ENCODE data around the gene ZNF584.
"Not testable (repeated sequence)": the region's sequence is repeated elsewhere in the genome, so short reads cannot be mapped to it uniquely, and the experiment has no call there.

The ZNF584 gene

GRCh38 chr19:58403920-58404478 is 4.5 kb upstream of the ZNF584 start:
- not testable (repeated sequence) for DNase-seq (ENCODE audit: low read depth, low spot score)

GRCh38 chr19:58406818-58407657 is 1.4 kb upstream of the ZNF584 start:
- DNase-seq (ENCODE audit: low read depth, low spot score), result no peak

GRCh38 chr19:58407658-58408151 is 744 bp upstream of the ZNF584 start:
- DNase-seq (ENCODE audit: low read depth, low spot score), result no peak

GRCh38 chr19:58409010-58409790 is 751 bp downstream of the ZNF584 start:
- no peak for DNase-seq (ENCODE audit: low read depth, low spot score)

- no peak for DNase-seq (ENCODE audit: low read depth, low spot score)
These were observed 8.2 kb downstream of the ZNF584 start for GRCh38 chr19:58416604-58417003.

GRCh38 chr19:58417071-58417470 is 8.6 kb downstream of the ZNF584 start:
- no peak for DNase-seq (ENCODE audit: low read depth, low spot score)

GRCh38 chr19:58428617-58429016 is 20.2 kb downstream of the ZNF584 start:
- no peak for DNase-seq (ENCODE audit: low read depth, low spot score)

- DNase-seq (ENCODE audit: low read depth, low spot score), result no peak
These were observed 21.3 kb downstream of the ZNF584 start for GRCh38 chr19:58429745-58430144.

- no peak for DNase-seq (ENCODE audit: low read depth, low spot score)
These were observed 25.8 kb downstream of the ZNF584 start for GRCh38 chr19:58434217-58434616.

- peak; percentile 99 for DNase-seq (ENCODE audit: low read depth, low spot score)
These were observed 31.4 kb downstream of the ZNF584 start, which contains the start of gene ZNF132 for GRCh38 chr19:58439576-58440554. TSS of gene ZNF132 (minus strand) at chr19:58440153. CDS start at chr19:58439821, 332 bp downstream.

GRCh38 chr19:58440556-58440955 is 32.1 kb downstream of the ZNF584 start:
- DNase-seq (ENCODE audit: low read depth, low spot score), result no peak

- not testable (repeated sequence) for DNase-seq (ENCODE audit: low read depth, low spot score)
These were observed 34.5 kb downstream of the ZNF584 start for GRCh38 chr19:58442986-58443385.

- not testable (repeated sequence) for DNase-seq (ENCODE audit: low read depth, low spot score)
These were observed 40.4 kb downstream of the ZNF584 start for GRCh38 chr19:58448860-58449259.

GRCh38 chr19:58449980-58450379 is 41.5 kb downstream of the ZNF584 start:
- not testable (repeated sequence) for DNase-seq (ENCODE audit: low read depth, low spot score)

- DNase-seq (ENCODE audit: low read depth, low spot score), result no peak
These were observed 42.5 kb downstream of the ZNF584 start for GRCh38 chr19:58450856-58451357.

GRCh38 chr19:58451358-58452101 is 43.1 kb downstream of the ZNF584 start, which contains the start of gene ZNF324B:
TSS of gene ZNF324B (plus strand) at chr19:58451622. CDS start at chr19:58453702, 2,080 bp downstream.
- DNase-seq (ENCODE audit: low read depth, low spot score), result peak; percentile 83

GRCh38 chr19:58453743-58454142 is 45.3 kb downstream of the ZNF584 start:
- DNase-seq (ENCODE audit: low read depth, low spot score), result no peak

- DNase-seq (ENCODE audit: low read depth, low spot score), result no peak
These were observed 46.9 kb downstream of the ZNF584 start for GRCh38 chr19:58455306-58455705.

GRCh38 chr19:58456111-58456510 is 47.7 kb downstream of the ZNF584 start:
- no peak for DNase-seq (ENCODE audit: low read depth, low spot score)

GRCh38 chr19:58460039-58460438 is 51.6 kb downstream of the ZNF584 start:
- DNase-seq (ENCODE audit: low read depth, low spot score), result no peak
